Measurements from ENCODE around the gene NSD1.
"Not testable (repeated sequence)": the region's sequence is repeated elsewhere in the genome, so short reads cannot be mapped to it uniquely, and the experiment has no call there.

The NSD1 gene

GRCh38 chr5:177154003-177154643 is 20.6 kb downstream of the NSD1 start:
- H3K27me3 ChIP-seq (ENCODE audit: control insufficient read depth, insufficient read depth, low read length) = no peaks in the 10 kb centered on the region
- H3K4me3 ChIP-seq (ENCODE audit: low read depth, low read length) = no peak overlapping the region
- no peaks in the 10 kb centered on the region for H3K9me3 ChIP-seq (ENCODE audit: control insufficient read depth, insufficient read depth, low read depth, low read length)
- peaks cover 34% of the 10 kb centered on the region for H3K36me3 ChIP-seq (ENCODE audit: control insufficient read depth, insufficient read depth, low read length)
- H3K9ac ChIP-seq (ENCODE audit: low read length) = no peak overlapping the region
- no peaks in the 10 kb centered on the region; the same call in 1 of the 2 replicates for H3K4me1 ChIP-seq (ENCODE audit: control insufficient read depth, insufficient read depth, low read length)
- H3K27ac ChIP-seq (ENCODE audit: low read depth, low read length) = no peak overlapping the region

GRCh38 chr5:177162379-177162778 is 28.8 kb downstream of the NSD1 start:
- Histone ChIP-seq H3K36me3 (ENCODE audit: control insufficient read depth, insufficient read depth, low read length) (peaks cover 38% of the 10 kb centered on the region), H3K9ac (ENCODE audit: low read length) (no peak overlapping the region), H3K27ac (ENCODE audit: low read depth, low read length) (no peak overlapping the region), H3K4me1 (ENCODE audit: control insufficient read depth, insufficient read depth, low read length) (no peaks in the 10 kb centered on the region), H3K27me3 (ENCODE audit: control insufficient read depth, insufficient read depth, low read length) (no peaks in the 10 kb centered on the region), H3K4me3 (ENCODE audit: low read depth, low read length) (no peak overlapping the region), H3K9me3 (ENCODE audit: control insufficient read depth, insufficient read depth, low read depth, low read length) (no peaks in the 10 kb centered on the region)

- H3K27me3 ChIP-seq (ENCODE audit: control insufficient read depth, insufficient read depth, low read length) = no peaks in the 10 kb centered on the region
- no peaks in the 10 kb centered on the region for H3K4me1 ChIP-seq (ENCODE audit: control insufficient read depth, insufficient read depth, low read length)
- H3K36me3 ChIP-seq (ENCODE audit: control insufficient read depth, insufficient read depth, low read length) = peaks cover 34% of the 10 kb centered on the region
- H3K9me3 ChIP-seq (ENCODE audit: control insufficient read depth, insufficient read depth, low read depth, low read length) = no peaks in the 10 kb centered on the region
- no peak overlapping the region for H3K4me3 ChIP-seq (ENCODE audit: low read depth, low read length)
- no peak overlapping the region for H3K9ac ChIP-seq (ENCODE audit: low read length)
- no peak overlapping the region for H3K27ac ChIP-seq (ENCODE audit: low read depth, low read length)
Measured at GRCh38 chr5:177163500-177163899, 29.9 kb downstream of the NSD1 start.

GRCh38 chr5:177169271-177169670 is 35.7 kb downstream of the NSD1 start:
- no peaks in the 10 kb centered on the region for H3K4me1 ChIP-seq (ENCODE audit: control insufficient read depth, insufficient read depth, low read length)
- peaks cover 42% of the 10 kb centered on the region for H3K36me3 ChIP-seq (ENCODE audit: control insufficient read depth, insufficient read depth, low read length)
- no peak overlapping the region for H3K4me3 ChIP-seq (ENCODE audit: low read depth, low read length)

GRCh38 chr5:177171961-177172360 is 38.4 kb downstream of the NSD1 start:
- H3K27ac ChIP-seq (ENCODE audit: low read depth, low read length) = no peak overlapping the region
- no peak overlapping the region for H3K9ac ChIP-seq (ENCODE audit: low read length)
- H3K36me3 ChIP-seq (ENCODE audit: control insufficient read depth, insufficient read depth, low read length) = peaks cover 35% of the 10 kb centered on the region
- no peaks in the 10 kb centered on the region for H3K27me3 ChIP-seq (ENCODE audit: control insufficient read depth, insufficient read depth, low read length)
- H3K4me1 ChIP-seq (ENCODE audit: control insufficient read depth, insufficient read depth, low read length) = no peaks in the 10 kb centered on the region
- no peaks in the 10 kb centered on the region for H3K9me3 ChIP-seq (ENCODE audit: control insufficient read depth, insufficient read depth, low read depth, low read length)
- no peak overlapping the region for H3K4me3 ChIP-seq (ENCODE audit: low read depth, low read length)

More at GRCh38 chr5:177169271-177169670, 35.7 kb downstream of the NSD1 start:
- Histone ChIP-seq H3K9me3 (ENCODE audit: control insufficient read depth, insufficient read depth, low read depth, low read length) (no peaks in the 10 kb centered on the region), H3K27me3 (ENCODE audit: control insufficient read depth, insufficient read depth, low read length) (no peaks in the 10 kb centered on the region), H3K9ac (ENCODE audit: low read length) (no peak overlapping the region), H3K27ac (ENCODE audit: low read depth, low read length) (no peak overlapping the region)

GRCh38 chr5:177175336-177175735 is 41.8 kb downstream of the NSD1 start:
- peaks cover 28% of the 10 kb centered on the region for H3K36me3 ChIP-seq (ENCODE audit: control insufficient read depth, insufficient read depth, low read length)
- H3K27me3 ChIP-seq (ENCODE audit: control insufficient read depth, insufficient read depth, low read length) = no peaks in the 10 kb centered on the region
- no peaks in the 10 kb centered on the region for H3K9me3 ChIP-seq (ENCODE audit: control insufficient read depth, insufficient read depth, low read depth, low read length)
- no peak overlapping the region for H3K9ac ChIP-seq (ENCODE audit: low read length)
- no peaks in the 10 kb centered on the region for H3K4me1 ChIP-seq (ENCODE audit: control insufficient read depth, insufficient read depth, low read length)
- H3K4me3 ChIP-seq (ENCODE audit: low read depth, low read length) = no peak overlapping the region
- H3K27ac ChIP-seq (ENCODE audit: low read depth, low read length) = no peak overlapping the region

GRCh38 chr5:177176175-177176711 is 42.7 kb downstream of the NSD1 start:
- no peaks in the 10 kb centered on the region for H3K27me3 ChIP-seq (ENCODE audit: control insufficient read depth, insufficient read depth, low read length)
- no peak overlapping the region for H3K27ac ChIP-seq (ENCODE audit: low read depth, low read length)
- H3K4me3 ChIP-seq (ENCODE audit: low read depth, low read length) = no peak overlapping the region
- H3K4me1 ChIP-seq (ENCODE audit: control insufficient read depth, insufficient read depth, low read length) = no peaks in the 10 kb centered on the region
- no peaks in the 10 kb centered on the region for H3K9me3 ChIP-seq (ENCODE audit: control insufficient read depth, insufficient read depth, low read depth, low read length)
- no peak overlapping the region for H3K9ac ChIP-seq (ENCODE audit: low read length)
- peaks cover 22% of the 10 kb centered on the region for H3K36me3 ChIP-seq (ENCODE audit: control insufficient read depth, insufficient read depth, low read length)

GRCh38 chr5:177177847-177178437 is 44.4 kb downstream of the NSD1 start:
- not testable (repeated sequence) for H3K9ac ChIP-seq (ENCODE audit: low read length); H3K27ac ChIP-seq (ENCODE audit: low read depth, low read length); H3K4me1 ChIP-seq (ENCODE audit: control insufficient read depth, insufficient read depth, low read length); H3K4me3 ChIP-seq (ENCODE audit: low read depth, low read length); H3K9me3 ChIP-seq (ENCODE audit: control insufficient read depth, insufficient read depth, low read depth, low read length); H3K27me3 ChIP-seq (ENCODE audit: control insufficient read depth, insufficient read depth, low read length)
- H3K36me3 ChIP-seq (ENCODE audit: control insufficient read depth, insufficient read depth, low read length) = peaks cover 24% of the 10 kb centered on the region

GRCh38 chr5:177178733-177179304 is 45.2 kb downstream of the NSD1 start:
- no peak overlapping the region for H3K9ac ChIP-seq (ENCODE audit: low read length)
- H3K4me3 ChIP-seq (ENCODE audit: low read depth, low read length) = no peak overlapping the region
- H3K9me3 ChIP-seq (ENCODE audit: control insufficient read depth, insufficient read depth, low read depth, low read length) = no peaks in the 10 kb centered on the region
- H3K36me3 ChIP-seq (ENCODE audit: control insufficient read depth, insufficient read depth, low read length) = peaks cover 21% of the 10 kb centered on the region
- no peaks in the 10 kb centered on the region for H3K4me1 ChIP-seq (ENCODE audit: control insufficient read depth, insufficient read depth, low read length)
- H3K27me3 ChIP-seq (ENCODE audit: control insufficient read depth, insufficient read depth, low read length) = no peaks in the 10 kb centered on the region
- no peak overlapping the region for H3K27ac ChIP-seq (ENCODE audit: low read depth, low read length)

GRCh38 chr5:177179431-177179830 is 45.9 kb downstream of the NSD1 start:
- Histone ChIP-seq H3K4me1 (ENCODE audit: control insufficient read depth, insufficient read depth, low read length) (no peaks in the 10 kb centered on the region; the same call in 1 of the 2 replicates), H3K36me3 (ENCODE audit: control insufficient read depth, insufficient read depth, low read length) (peaks cover 20% of the 10 kb centered on the region), H3K9me3 (ENCODE audit: control insufficient read depth, insufficient read depth, low read depth, low read length) (no peaks in the 10 kb centered on the region), H3K9ac (ENCODE audit: low read length) (no peak overlapping the region), H3K27me3 (ENCODE audit: control insufficient read depth, insufficient read depth, low read length) (no peaks in the 10 kb centered on the region), H3K4me3 (ENCODE audit: low read depth, low read length) (no peak overlapping the region), H3K27ac (ENCODE audit: low read depth, low read length) (no peak overlapping the region)

GRCh38 chr5:177183142-177183541 is 49.6 kb downstream of the NSD1 start:
- Histone ChIP-seq H3K4me3 (ENCODE audit: low read depth, low read length) (no peak overlapping the region), H3K27ac (ENCODE audit: low read depth, low read length) (no peak overlapping the region), H3K9me3 (ENCODE audit: control insufficient read depth, insufficient read depth, low read depth, low read length) (no peaks in the 10 kb centered on the region), H3K9ac (ENCODE audit: low read length) (no peak overlapping the region), H3K4me1 (ENCODE audit: control insufficient read depth, insufficient read depth, low read length) (no peaks in the 10 kb centered on the region; the same call in 1 of the 2 replicates), H3K36me3 (ENCODE audit: control insufficient read depth, insufficient read depth, low read length) (peaks cover 17% of the 10 kb centered on the region), H3K27me3 (ENCODE audit: control insufficient read depth, insufficient read depth, low read length) (no peaks in the 10 kb centered on the region)

All from HUES6 (cell line).